HCT116 (cell line): ENCODE measurements around the gene TMEM45A. TPM values are rescaled to one million over a fixed set of nuclear protein-coding genes. Genes with fewer than 3 reads are reported as not detected.

Source experiments
- ATAC-seq: fragments of 200-7000 bp; cut with Tn5 transposase; 2 replicates; pipeline ENCODE4 v1.9.1; 2020; ENCODE audit warnings: mild to moderate bottlenecking, moderate library complexity
- BruUV-seq: library from RNA; stranded (reverse); fragments of 400-500 nt; replicated peaks from 2 replicates; lab custom pipeline; 2021; lab: Mats Ljungman, UMichigan
- CTCF ChIA-PET: fragments of 300-600 bp; sonication (Branson Sonifier 250); formaldehyde crosslinking; loops from one replicate; lab custom pipeline; 2021; ENCODE audit warnings: antibody characterized with exemption; lab: Charles Lee
- POLR2A ChIA-PET: fragments of 300-600, 350-600 bp; sonication (Branson Sonifier 250); formaldehyde crosslinking; loops from one replicate; lab custom pipeline; 2021; ENCODE audit warnings: antibody characterized with exemption; lab: Charles Lee
- RAD21 ChIA-PET, 2 experiments: fragments of 300-600 bp; sonication (Branson Sonifier 250); formaldehyde crosslinking; loops; one replicate each; lab custom pipeline; 2023; ENCODE audit warnings: low total read pairs in 2 of 2; ENCODE audit not compliant: uncharacterized antibody in 2 of 2, unreplicated experiment in 2 of 2, low non-redundant PET in 1 of 2; lab: Charles Lee
- DNase-seq: peaks from one replicate; pipeline ENCODE4 v3.0.0-alpha.2; 2010; ENCODE audit warnings: low read depth, low spot score
- H2AFZ ChIP-seq: fragments of 200-600 bp; shearing (Covaris generic), sonication (generic); 2 replicates; pipeline ENCODE4 v1.6.1; 2017; ENCODE audit warnings: low read depth, mixed run types, mixed read lengths, antibody characterized with exemption, low read length; ENCODE audit not compliant: poor library complexity, severe bottlenecking
- H3K27ac ChIP-seq: 2 replicates; pipeline ENCODE4 v1.5.1; 2012; ENCODE audit warnings: low read depth, low read length
- H3K27me3 ChIP-seq: fragments of 200-600 bp; sonication (generic); 2 replicates; pipeline ENCODE4 v1.6.1; 2016; ENCODE audit warnings: mixed run types, low read length, mixed read lengths; ENCODE audit not compliant: insufficient read depth
- H3K36me3 ChIP-seq, 2 experiments: fragments of 200-500 bp in 1 of 2; fragments of 200-600 bp in 1 of 2; sonication (Bioruptor generic) in 1 of 2; sonication (generic) in 1 of 2; 2 replicates each; pipeline versions ENCODE4 v1.5.1 to v1.6.1; 2014 to 2016; ENCODE audit warnings: low read length in 2 of 2, inconsistent platforms in 1 of 2, mixed read lengths in 1 of 2, mixed run types in 1 of 2; ENCODE audit not compliant: insufficient read depth in 2 of 2, control insufficient read depth in 1 of 2
- H3K4me1 ChIP-seq, 2 experiments: fragments of 200-600 bp in 1 of 2; sonication (generic) in 1 of 2; 2 replicates each; pipeline versions ENCODE4 v1.5.1 to v1.6.1; 2012 to 2017; ENCODE audit warnings: low read length in 2 of 2, inconsistent platforms in 1 of 2, mild to moderate bottlenecking in 1 of 2, mixed read lengths in 1 of 2, mixed run types in 1 of 2, moderate library complexity in 1 of 2; ENCODE audit not compliant: insufficient read depth in 2 of 2, control insufficient read depth in 1 of 2
- H3K4me2 ChIP-seq: fragments of 200-600 bp; sonication (generic); 2 replicates; pipeline ENCODE4 v1.6.1; 2017; ENCODE audit warnings: mixed run types, low read length, mixed read lengths
- H3K4me3 ChIP-seq, 2 experiments: fragments of 200-600 bp in 1 of 2; sonication (generic) in 1 of 2; replicated peaks in 1 of 2; 2 replicates each; pipeline ENCODE4 v1.5.1; 2011 to 2016; ENCODE audit warnings: low read length in 2 of 2, control low read depth in 1 of 2, low read depth in 1 of 2, mild to moderate bottlenecking in 1 of 2, mixed read lengths in 1 of 2, mixed run types in 1 of 2
- H3K79me2 ChIP-seq: fragments of 200-600 bp; sonication (generic); 2 replicates; pipeline ENCODE4 v1.6.1; 2017; ENCODE audit warnings: mild to moderate bottlenecking, mixed run types, low read length, moderate library complexity, mixed read lengths; ENCODE audit not compliant: insufficient read depth
- H3K9ac ChIP-seq: fragments of 200-600 bp; sonication (generic); 2 replicates; pipeline ENCODE4 v1.6.1; 2016; ENCODE audit warnings: low read length, mixed read lengths
- H3K9me2 ChIP-seq: fragments of 200-600 bp; sonication (generic), shearing (Covaris generic); 2 replicates; pipeline ENCODE4 v1.6.1; 2017; ENCODE audit warnings: mixed run types, mild to moderate bottlenecking, moderate library complexity; ENCODE audit not compliant: insufficient read depth
- H3K9me3 ChIP-seq, 2 experiments: fragments of 200-500 bp in 1 of 2; fragments of 200-600 bp in 1 of 2; sonication (Bioruptor generic) in 1 of 2; sonication (generic) in 1 of 2; 2 replicates each; pipeline ENCODE4 v1.6.1; 2014 to 2017; ENCODE audit warnings: low read length in 2 of 2, mixed read lengths in 2 of 2, inconsistent platforms in 1 of 2, low read depth in 1 of 2, mild to moderate bottlenecking in 1 of 2, mixed run types in 1 of 2, moderate library complexity in 1 of 2; ENCODE audit not compliant: control insufficient read depth in 1 of 2, insufficient read depth in 1 of 2
- H4K20me1 ChIP-seq: fragments of 200-600 bp; sonication (generic), shearing (Covaris generic); 2 replicates; pipeline ENCODE4 v1.6.1; 2017; ENCODE audit warnings: mixed run types, mild to moderate bottlenecking, moderate library complexity; ENCODE audit not compliant: insufficient read depth
- CTCF ChIP-seq, 3 experiments: fragments of 200-600 bp in 1 of 3; sonication (generic) in 1 of 3; IDR thresholded peaks in 2 of 3; conservative IDR thresholded peaks in 1 of 3; 2 replicates each; pipeline ENCODE4 v1.5.1; 2012 to 2017; ENCODE audit warnings: low read depth in 2 of 3, low read length in 2 of 3, antibody characterized with exemption in 1 of 3, borderline replicate concordance in 1 of 3, control low read depth in 1 of 3, mild to moderate bottlenecking in 1 of 3, mixed read lengths in 1 of 3, mixed run types in 1 of 3, moderate library complexity in 1 of 3; ENCODE audit not compliant: insufficient read depth in 1 of 3
- EZH2 ChIP-seq: fragments of 200-600 bp; sonication (generic); IDR thresholded peaks from 2 replicates; pipeline ENCODE4 v1.6.1; 2017; ENCODE audit warnings: antibody characterized with exemption, mixed run types
- POLR2A ChIP-seq: IDR thresholded peaks from 2 replicates; pipeline ENCODE4 v1.7.0; 2011; ENCODE audit warnings: borderline replicate concordance; ENCODE audit not compliant: insufficient read depth, insufficient read length; ENCODE audit errors: extremely low read depth
- POLR2AphosphoS5 ChIP-seq: IDR thresholded peaks from 2 replicates; pipeline ENCODE4 v1.6.1; 2011; ENCODE audit warnings: mild to moderate bottlenecking, low read depth, low read length, moderate library complexity
- SIN3A ChIP-seq: IDR thresholded peaks from 2 replicates; pipeline ENCODE4 v1.6.1; 2012; ENCODE audit warnings: low read depth
- SRF ChIP-seq: IDR thresholded peaks from 2 replicates; pipeline ENCODE4 v1.6.1; 2012; ENCODE audit warnings: low read depth
- TCF7L2 ChIP-seq: IDR thresholded peaks from 2 replicates; pipeline ENCODE4 v1.7.0; 2011; ENCODE audit warnings: borderline replicate concordance, inconsistent platforms; ENCODE audit not compliant: insufficient read depth, insufficient read length; ENCODE audit errors: extremely low read depth
- YY1 ChIP-seq: IDR thresholded peaks from 2 replicates; pipeline ENCODE4 v1.6.1; 2011; ENCODE audit warnings: low read length, low read depth, moderate library complexity, mild to moderate bottlenecking; ENCODE audit not compliant: insufficient replicate concordance; ENCODE audit errors: extremely low read depth
- ZBTB33 ChIP-seq: IDR thresholded peaks from 2 replicates; pipeline ENCODE4 v1.6.1; 2011; ENCODE audit warnings: mild to moderate bottlenecking, low read length, moderate library complexity; ENCODE audit not compliant: insufficient replicate concordance; ENCODE audit errors: extremely low read depth
- ZNF274 ChIP-seq: fragments of 200-500 bp; sonication (Bioruptor generic); IDR thresholded peaks from 2 replicates; pipeline ENCODE4 v1.6.1; 2014; ENCODE audit warnings: mild to moderate bottlenecking, low read depth, low read length, inconsistent platforms
- intact Hi-C: fragments of 100-400 bp; cut with micrococcal nuclease; formaldehyde crosslinking; loops from 2 replicates; pipeline ENCODE4 v1.10.0; 2022
- total RNA-seq: library from RNA; stranded (reverse); gene quantifications from one replicate; pipeline ENCODE4 v1.2.1, GENCODE V29; 2021; ENCODE audit not compliant: unreplicated experiment
- TF ChIP-seq, protein P1 (sequence below): IDR thresholded peaks from 2 replicates; pipeline ENCODE4 v1.6.1; 2012

TMEM45A gene
- total RNA-seq, 1 experiment from 2014 or later: 5.0 TPM

GRCh38 chr3:100611221-100611620 lies 118.8 kb downstream of the TMEM45A start:
- no TSS peak for BruUV-seq
- POLR2A ChIA-PET: no interaction called here

More at GRCh38 chr3:100611221-100611620, 118.8 kb downstream of the TMEM45A start:
- no peak for TF ChIP-seq ZNF274
- TF ChIP-seq YY1: no peak
- TF ChIP-seq POLR2A: no peak
- TF ChIP-seq, protein P1, sequence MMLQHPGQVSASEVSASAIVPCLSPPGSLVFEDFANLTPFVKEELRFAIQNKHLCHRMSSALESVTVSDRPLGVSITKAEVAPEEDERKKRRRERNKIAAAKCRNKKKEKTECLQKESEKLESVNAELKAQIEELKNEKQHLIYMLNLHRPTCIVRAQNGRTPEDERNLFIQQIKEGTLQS: no peak
- TF ChIP-seq SRF: no peak
- no peak for TF ChIP-seq CTCF (IDR thresholded peaks at IDR 0.05 in 2 of 3, conservative IDR thresholded peaks at IDR 0.05 in 1 of 3; ENCODE audit: borderline replicate concordance in 1 of 3, insufficient read depth in 1 of 3, low read depth in 2 of 3, low read length in 2 of 3)
- TF ChIP-seq SIN3A: no peak
- no peak for TF ChIP-seq EZH2
- no peak for TF ChIP-seq ZBTB33
- no peak for TF ChIP-seq POLR2AphosphoS5
- no peak for TF ChIP-seq TCF7L2
- Histone ChIP-seq H3K79me2 (no peaks in the 10 kb centered on the region), H3K4me3 (no peak overlapping the region), H3K27me3 (no peaks in the 10 kb centered on the region), H3K36me3 (no peaks in the 10 kb centered on the region), H2AFZ (no peak overlapping the region), H3K27ac (no peak overlapping the region), H3K9ac (no peak overlapping the region), H3K4me2 (no peak overlapping the region), H4K20me1 (no peaks in the 10 kb centered on the region), H3K9me3 (no peaks in the 10 kb centered on the region), H3K9me2 (no peaks in the 10 kb centered on the region), H3K4me1 (no peaks in the 10 kb centered on the region)
- no peak for ATAC-seq
- RAD21 ChIA-PET: no interaction called here
- no peak for DNase-seq
- intact Hi-C loops: no loop called here
- CTCF ChIA-PET: interaction anchor here (1.4 kb wide), 1 partner anchor 8 kb away, joined by 4 read pairs; no protein-coding TSS in a partner anchor
